ENCODE results near the gene LKAAEAR1.

The LKAAEAR1 gene

GRCh38 chr20:64110411-64111068 is 26.3 kb upstream of the LKAAEAR1 start:
- no peak for DNase-seq

- DNase-seq: no peak
These were observed 25.7 kb upstream of the LKAAEAR1 start for GRCh38 chr20:64109831-64110391.

GRCh38 chr20:64108731-64109681 is 24.8 kb upstream of the LKAAEAR1 start:
- DNase-seq: no peak

GRCh38 chr20:64107736-64108457 is 23.7 kb upstream of the LKAAEAR1 start:
- DNase-seq: no peak

GRCh38 chr20:64106981-64107735 is 23.0 kb upstream of the LKAAEAR1 start, which contains the start of gene NPBWR2:
Gene NPBWR2 (minus strand): TSS chr20:64107565. CDS start chr20:64106831, 734 bp downstream.
- DNase-seq: no peak

- no peak for DNase-seq
These were observed 22.3 kb upstream of the LKAAEAR1 start for GRCh38 chr20:64106435-64106961.

GRCh38 chr20:64105846-64106434 is 21.7 kb upstream of the LKAAEAR1 start:
- no peak for DNase-seq

- no peak for DNase-seq
These were observed 20.7 kb upstream of the LKAAEAR1 start for GRCh38 chr20:64104667-64105451.

- no peak for DNase-seq
These were observed 19.9 kb upstream of the LKAAEAR1 start for GRCh38 chr20:64103871-64104666.

- peak; percentile 55 for DNase-seq
These were observed 18.6 kb upstream of the LKAAEAR1 start for GRCh38 chr20:64102647-64103354.

GRCh38 chr20:64101731-64102621 is 17.8 kb upstream of the LKAAEAR1 start:
- DNase-seq: no peak

- no peak for DNase-seq
These were observed 16.9 kb upstream of the LKAAEAR1 start for GRCh38 chr20:64100946-64101688.

GRCh38 chr20:64100566-64100888 is 16.3 kb upstream of the LKAAEAR1 start:
- DNase-seq: no peak

- DNase-seq: no peak
These were observed 15.8 kb upstream of the LKAAEAR1 start for GRCh38 chr20:64099880-64100565.

GRCh38 chr20:64099086-64099786 is 15.0 kb upstream of the LKAAEAR1 start:
- no peak for DNase-seq

GRCh38 chr20:64098471-64099013 is 14.3 kb upstream of the LKAAEAR1 start:
- DNase-seq: no peak
